Small intestine (tissue), 7 donors: ENCODE data around the gene SLIT3. TPM values are rescaled to one million over a fixed set of nuclear protein-coding genes. Genes with fewer than 3 reads are reported as not detected.
A peak's percentile ranks its signal among the peaks of the same experiment; 100 is the strongest.

Experiments used
- DNase-seq, 2 donors: peaks; one replicate each; pipeline versions ENCODE4 v3.0.0 to v3.0.0-alpha.2; 2013
- FAIRE-seq: peaks from 2 replicates; lab custom pipeline; 2012; peaks lifted over from hg19 to GRCh38; lab: Jason Lieb, UNC
- H3K27ac ChIP-seq, 3 donors: one replicate each; pipeline ENCODE4 v1.5.1; 2013; ENCODE audit warnings: low read length in 2 of 3, mild to moderate bottlenecking in 2 of 3, control low read depth in 1 of 3, inconsistent platforms in 1 of 3, low read depth in 1 of 3, moderate library complexity in 1 of 3
- H3K27me3 ChIP-seq, 3 donors: one replicate each; pipeline ENCODE4 v1.6.1; 2013; ENCODE audit warnings: low read length in 3 of 3, inconsistent platforms in 1 of 3; ENCODE audit not compliant: control insufficient read depth in 3 of 3, insufficient read depth in 3 of 3
- H3K36me3 ChIP-seq, 3 donors: one replicate each; pipeline ENCODE4 v1.6.1; 2013; ENCODE audit warnings: low read length in 3 of 3, inconsistent platforms in 1 of 3, low read depth in 1 of 3, mild to moderate bottlenecking in 1 of 3, moderate library complexity in 1 of 3; ENCODE audit not compliant: control insufficient read depth in 3 of 3, insufficient read depth in 2 of 3
- H3K4me1 ChIP-seq, 3 donors: one replicate each; pipeline ENCODE4 v1.6.1; 2013; ENCODE audit warnings: low read length in 2 of 3, inconsistent platforms in 1 of 3, low read depth in 1 of 3, mild to moderate bottlenecking in 1 of 3, moderate library complexity in 1 of 3; ENCODE audit not compliant: control insufficient read depth in 3 of 3, insufficient read depth in 2 of 3
- H3K4me3 ChIP-seq, 3 donors: one replicate each; pipeline ENCODE4 v1.5.1; 2013; ENCODE audit warnings: low read length in 3 of 3, control low read depth in 1 of 3, inconsistent platforms in 1 of 3, low read depth in 1 of 3, mild to moderate bottlenecking in 1 of 3, moderate library complexity in 1 of 3
- H3K9me3 ChIP-seq, 2 donors: one replicate each; pipeline ENCODE4 v1.6.1; 2013; ENCODE audit warnings: low read depth in 1 of 2, low read length in 1 of 2; ENCODE audit not compliant: control insufficient read depth in 2 of 2, insufficient read depth in 1 of 2
- WGBS, 3 donors: extraction: QIAGEN DNeasy Blood & Tissue Kit; methylation state at CpG; one replicate each; pipeline ENCODE4 v1.1.7; 2013; 5-methylcytosine and 5-hydroxymethylcytosine counted together
- polyA plus RNA-seq, 4 donors: library from polyadenylated mRNA; stranded (reverse) in 3 of 4; unstranded in 1 of 4; fragments of 200-250 nt in 3 of 4; fragments of 120-200 nt in 1 of 4; gene quantifications; one replicate each; pipeline versions ENCODE4 v1.2.1 to v1.2.3, GENCODE V29; 2013
- donor health status: healthy with polysubstance abuse.
- donor health status: control.
- donor health status: control.
- donor health status: Bipolar disorder and iron deficiency.
- donor health status: healthy.

Gene SLIT3
- polyA plus RNA-seq, 4 donors: 0.27 to 5.5 (median 5.3) TPM; not detected in 1

GRCh38 chr5:169303119-169303515, 2.2 kb upstream of the SLIT3 start:
- no peak for DNase-seq
- Histone ChIP-seq H3K27ac (no peak overlapping the region), H3K4me3 (no peak overlapping the region), H3K9me3 (no peaks in the 10 kb centered on the region), H3K4me1 (peaks cover 0 to 3% (median 0%) of the 10 kb centered on the region in 3 donors), H3K36me3 (no peaks in the 10 kb centered on the region), H3K27me3 (peaks cover 6 to 38% (median 8%) of the 10 kb centered on the region in 3 donors)
- no peak for FAIRE-seq

DNA sequence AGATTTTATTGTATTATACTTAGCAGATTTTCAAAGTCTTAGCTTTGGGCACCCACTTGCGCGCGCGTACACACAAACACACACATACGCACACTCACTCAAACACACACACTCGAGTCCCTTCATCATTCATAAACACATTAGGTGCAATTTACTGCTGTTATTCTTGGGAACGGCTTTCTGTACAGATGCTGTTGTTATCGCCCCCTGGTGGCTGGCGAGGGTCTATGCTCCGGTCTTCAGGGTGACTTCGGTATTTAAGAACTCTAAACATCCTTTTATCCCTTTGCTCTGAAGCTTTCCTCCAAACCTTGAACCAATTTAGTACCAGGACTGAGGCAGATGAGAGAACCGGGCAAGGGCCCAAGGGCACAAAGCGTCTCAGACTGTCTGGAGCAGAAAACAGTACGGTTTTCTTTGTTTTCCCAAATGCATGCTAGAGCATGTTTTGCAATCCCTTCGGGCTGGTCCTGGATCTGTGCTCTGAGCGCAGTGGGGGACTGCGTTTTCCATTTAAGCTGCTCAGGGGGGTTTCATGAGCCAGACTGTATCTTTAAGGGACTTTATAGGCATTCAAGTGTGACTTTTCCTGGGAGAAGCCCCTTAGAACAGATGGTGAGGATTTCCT, 1.7 kb upstream of the SLIT3 start:
- FAIRE-seq: no peak
- Histone ChIP-seq H3K4me3 (no peak overlapping the region), H3K27ac (no peak overlapping the region), H3K9me3 (no peaks in the 10 kb centered on the region), H3K36me3 (no peaks in the 10 kb centered on the region), H3K4me1 (peaks cover 0 to 3% (median 0%) of the 10 kb centered on the region in 3 donors), H3K27me3 (peaks cover 6 to 43% (median 8%) of the 10 kb centered on the region in 3 donors)
- DNase-seq: peak; percentile 67 to 82
- 15 to 20% (median 17%) methylated on average over 17 of the region's 17 CpGs for WGBS, 3 donors

- Histone ChIP-seq H3K9me3 (no peaks in the 10 kb centered on the region), H3K27me3 (peaks cover 6 to 44% (median 8%) of the 10 kb centered on the region in 3 donors), H3K36me3 (no peaks in the 10 kb centered on the region), H3K4me3 (no peak overlapping the region), H3K27ac (no peak overlapping the region), H3K4me1 (peaks cover 0 to 3% (median under 1%) of the 10 kb centered on the region in 3 donors)
- DNase-seq (no peak), FAIRE-seq (no peak)
- WGBS, 3 donors: 44 to 55% (median 49%) methylated on average over 12 of the region's 12 CpGs
Observed at GRCh38 chr5:169301986-169302385, 1.0 kb upstream of the SLIT3 start.

DNA sequence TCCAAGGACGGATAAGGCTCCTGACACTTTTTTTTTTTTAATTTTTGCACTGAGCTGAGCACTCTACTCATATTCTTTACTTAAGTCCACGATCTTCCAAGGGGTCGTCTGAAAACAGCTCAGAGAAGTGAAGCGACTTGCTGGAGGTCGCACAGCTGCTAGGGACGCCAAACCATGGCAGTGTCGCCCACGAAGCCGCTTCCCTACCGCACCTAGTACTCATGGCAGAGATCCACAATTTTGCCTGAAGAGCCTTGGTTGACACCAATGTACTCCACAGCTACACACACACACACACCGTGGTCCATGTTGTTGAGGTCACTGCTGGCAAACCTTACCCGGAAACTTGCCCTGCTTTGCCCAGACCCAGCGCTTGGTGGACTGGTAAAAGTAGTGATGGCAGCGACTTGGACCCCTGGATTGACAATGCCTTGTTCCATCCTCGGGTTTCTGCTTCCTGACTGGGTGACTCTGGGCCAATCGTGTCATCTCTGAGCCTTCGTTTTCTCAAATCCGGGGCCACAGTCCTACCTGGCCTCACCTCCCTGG, 521 bp upstream of the SLIT3 start:
- peak in 1 of 2 donors; percentile 2 for DNase-seq
- Histone ChIP-seq H3K36me3 (no peaks in the 10 kb centered on the region), H3K4me3 (peak overlapping the region in 1 of 3 donors; percentile 23), H3K9me3 (no peaks in the 10 kb centered on the region), H3K4me1 (peaks cover 0 to 3% (median 3%) of the 10 kb centered on the region in 3 donors), H3K27me3 (peaks cover 6 to 44% (median 8%) of the 10 kb centered on the region in 3 donors), H3K27ac (no peak overlapping the region)
- FAIRE-seq: no peak
- WGBS, 3 donors: 14 to 23% (median 17%) methylated on average over 18 of the region's 18 CpGs

- FAIRE-seq (no peak), DNase-seq (peak in 1 of 2 donors; percentile 6)
- Histone ChIP-seq H3K9me3 (no peaks in the 10 kb centered on the region), H3K4me3 (peak overlapping the region in 1 of 3 donors; percentile 32), H3K36me3 (no peaks in the 10 kb centered on the region), H3K27ac (peak overlapping the region in 1 of 3 donors; percentile 17), H3K4me1 (peaks cover 0 to 3% (median 3%) of the 10 kb centered on the region in 3 donors), H3K27me3 (peaks cover 6 to 44% (median 8%) of the 10 kb centered on the region in 3 donors)
- 10 to 17% (median 12%) methylated on average over 35 of the region's 35 CpGs for WGBS, 3 donors
Observed at GRCh38 chr5:169299663-169300467, 1.1 kb downstream of the SLIT3 start.

DNA sequence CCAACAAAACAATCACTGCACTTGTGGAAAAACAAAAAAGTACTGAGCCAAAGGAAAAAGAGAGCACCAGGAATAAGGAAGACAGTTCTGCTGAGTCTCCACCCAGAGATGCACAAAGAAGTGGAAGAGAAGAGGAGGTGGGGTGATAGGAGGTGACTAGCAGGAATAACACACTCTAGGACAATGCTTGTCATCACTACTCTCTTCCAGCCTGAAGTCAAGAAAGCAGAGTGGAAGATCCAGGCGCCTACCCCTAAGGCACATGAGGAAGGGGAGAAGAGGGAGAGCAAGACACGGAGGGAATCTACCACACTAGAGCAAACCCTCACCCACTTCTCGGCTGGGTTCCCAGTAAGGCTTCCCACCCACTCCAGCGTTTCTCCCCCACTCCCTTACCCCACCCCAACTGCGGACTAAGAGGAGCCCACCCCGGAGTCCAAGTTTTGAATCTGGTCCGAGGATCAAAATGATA, 1.7 kb downstream of the SLIT3 start:
- DNase-seq: no peak
- 30 to 44% (median 31%) methylated on average over 7 of the region's 7 CpGs for WGBS, 3 donors
- Histone ChIP-seq H3K4me3 (peak overlapping the region in 1 of 3 donors; percentile 32), H3K36me3 (no peaks in the 10 kb centered on the region), H3K9me3 (no peaks in the 10 kb centered on the region), H3K27ac (no peak overlapping the region), H3K27me3 (peaks cover 6 to 44% (median 8%) of the 10 kb centered on the region in 3 donors), H3K4me1 (peaks cover 0 to 3% (median 3%) of the 10 kb centered on the region in 3 donors)
- FAIRE-seq: no peak

DNA sequence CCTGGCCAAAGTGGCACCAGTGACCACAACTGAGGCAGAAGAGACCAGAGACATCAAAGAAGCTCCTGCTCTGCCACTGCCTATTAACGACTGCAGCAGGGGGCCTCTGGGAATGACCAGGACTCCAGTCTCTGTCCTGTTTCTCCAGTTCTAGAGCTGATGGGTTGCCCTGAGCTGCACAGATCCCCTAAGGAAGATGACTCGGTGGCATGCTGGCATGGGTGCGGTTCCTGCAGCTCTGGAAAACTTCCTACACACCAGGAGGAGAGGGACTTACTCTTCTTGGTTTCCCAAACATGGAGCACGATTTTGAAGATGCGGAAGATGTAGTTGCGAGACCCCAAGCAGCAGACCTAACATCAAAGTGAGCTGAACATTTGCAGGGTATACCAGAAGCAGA, 2.7 kb downstream of the SLIT3 start:
- no peak for FAIRE-seq

More for the DNA sequence above, 2.7 kb downstream of the SLIT3 start:
- peaks cover 0 to 3% (median 3%) of the 10 kb centered on the region in 3 donors for H3K4me1 ChIP-seq
- H3K36me3 ChIP-seq: no peaks in the 10 kb centered on the region
- H3K9me3 ChIP-seq: no peaks in the 10 kb centered on the region
- H3K27ac ChIP-seq: no peak overlapping the region
- DNase-seq: no peak
- 81 to 86% (median 81%) methylated on average over 6 of the region's 6 CpGs for WGBS, 3 donors
- H3K27me3 ChIP-seq: peaks cover 6 to 44% (median 8%) of the 10 kb centered on the region in 3 donors
- no peak overlapping the region for H3K4me3 ChIP-seq
